PC-3 (cell line): Measurements from ENCODE around the gene CRY1. TPM values are rescaled to one million over a fixed set of nuclear protein-coding genes. Genes with fewer than 3 reads are reported as not detected.

Source experiments
- ATAC-seq: fragments of 200-7000 bp; cut with Tn5 transposase; 2 replicates; pipeline ENCODE4 v1.9.1; 2020; ENCODE audit warnings: mild to moderate bottlenecking, moderate library complexity
- BruUV-seq: library from RNA; stranded (reverse); fragments of 400-500 nt; replicated peaks from 2 replicates; lab custom pipeline; 2021; lab: Mats Ljungman, UMichigan
- CTCF ChIA-PET: fragments of 300-600 bp; sonication (Branson Sonifier 250); formaldehyde crosslinking; loops from one replicate; lab custom pipeline; 2022; ENCODE audit warnings: antibody characterized with exemption; lab: Charles Lee
- POLR2A ChIA-PET: fragments of 300-600 bp; sonication (Branson Sonifier 250); formaldehyde crosslinking; loops from one replicate; lab custom pipeline; 2022; ENCODE audit warnings: antibody characterized with exemption; ENCODE audit not compliant: unreplicated experiment; lab: Charles Lee
- DNase-seq: peaks from one replicate; pipeline ENCODE4 v3.0.0-alpha.2; 2015
- H2AFZ ChIP-seq: fragments of 300-600 bp; sonication (generic); 2 replicates; pipeline ENCODE4 v1.6.0; 2016; ENCODE audit warnings: antibody characterized with exemption, low read length
- H3F3A ChIP-seq: fragments of 300-600 bp; sonication (generic); one replicate; pipeline ENCODE4 v1.6.0; 2017; ENCODE audit warnings: antibody characterized with exemption, low read length, control low read depth, mild to moderate bottlenecking; ENCODE audit not compliant: unreplicated experiment
- H3K27ac ChIP-seq: fragments of 300-600 bp; sonication (generic); 2 replicates; pipeline ENCODE4 v1.5.1; 2016; ENCODE audit warnings: mild to moderate bottlenecking, low read length
- H3K27me3 ChIP-seq: fragments of 300-600 bp; sonication (generic); 2 replicates; pipeline ENCODE4 v1.6.1; 2016; ENCODE audit warnings: low read length, mixed read lengths
- H3K36me3 ChIP-seq: fragments of 300-600 bp; sonication (generic); 2 replicates; pipeline ENCODE4 v1.6.1; 2016; ENCODE audit warnings: low read depth, mixed run types, low read length, mixed read lengths
- H3K4me1 ChIP-seq: fragments of 300-600 bp; sonication (generic); 2 replicates; pipeline ENCODE4 v1.5.1; 2016; ENCODE audit warnings: low read length; ENCODE audit not compliant: insufficient read depth
- H3K4me2 ChIP-seq: fragments of 300-600 bp; sonication (generic); 2 replicates; pipeline ENCODE4 v1.6.0; 2016; ENCODE audit warnings: low read length
- H3K4me3 ChIP-seq: fragments of 300-600 bp; sonication (generic); 2 replicates; pipeline ENCODE4 v1.5.1; 2016; ENCODE audit warnings: mild to moderate bottlenecking, low read length, mixed read lengths
- H3K79me2 ChIP-seq: fragments of 300-600 bp; sonication (generic); 2 replicates; pipeline ENCODE4 v1.6.1; 2017; ENCODE audit warnings: low read length, mixed read lengths
- H3K9ac ChIP-seq: fragments of 300-600 bp; sonication (generic); 2 replicates; pipeline ENCODE4 v1.6.0; 2016; ENCODE audit warnings: mild to moderate bottlenecking, low read length
- H3K9me2 ChIP-seq: fragments of 300-600 bp; sonication (generic); replicated peaks from 2 replicates; pipeline ENCODE4 v1.6.1; 2016; ENCODE audit warnings: mixed run types, low read length, mixed read lengths
- H3K9me3 ChIP-seq: fragments of 300-600 bp; sonication (generic); 2 replicates; pipeline ENCODE4 v1.6.1; 2016; ENCODE audit warnings: low read length, mixed read lengths
- H4K20me1 ChIP-seq: fragments of 300-600 bp; sonication (generic); 2 replicates; pipeline ENCODE4 v1.6.1; 2016; ENCODE audit warnings: low read length, mixed read lengths
- EZH2 ChIP-seq: fragments of 300-600 bp; sonication (generic); IDR thresholded peaks from one replicate; pipeline ENCODE4 v1.6.1; 2017; ENCODE audit warnings: antibody characterized with exemption, mild to moderate bottlenecking, low read length; ENCODE audit not compliant: unreplicated experiment
- EZH2phosphoT487 ChIP-seq: fragments of 300-600 bp; sonication (generic); IDR thresholded peaks from 2 replicates; pipeline ENCODE4 v1.6.1; 2018; ENCODE audit warnings: mild to moderate bottlenecking, antibody characterized with exemption, low read length, borderline replicate concordance
- intact Hi-C: fragments of 100-400 bp; cut with micrococcal nuclease; formaldehyde crosslinking; loops from 2 replicates; pipeline ENCODE4 v1.9.0; 2023
- total RNA-seq: library from RNA; depleted of rRNA; stranded (reverse); fragments of >200 nt; gene quantifications from 2 replicates; pipeline ENCODE4 v1.2.3, GENCODE V29; 2014
- TF ChIP-seq, protein P1 (sequence below): fragments of 300-600 bp; sonication (generic); conservative IDR thresholded peaks from 2 replicates; pipeline ENCODE4 v1.5.1; 2017; ENCODE audit warnings: antibody characterized with exemption, low read depth, mild to moderate bottlenecking, low read length

The CRY1 gene
- total RNA-seq, 1 experiment from 2014 or later = 32.0 TPM

DNA sequence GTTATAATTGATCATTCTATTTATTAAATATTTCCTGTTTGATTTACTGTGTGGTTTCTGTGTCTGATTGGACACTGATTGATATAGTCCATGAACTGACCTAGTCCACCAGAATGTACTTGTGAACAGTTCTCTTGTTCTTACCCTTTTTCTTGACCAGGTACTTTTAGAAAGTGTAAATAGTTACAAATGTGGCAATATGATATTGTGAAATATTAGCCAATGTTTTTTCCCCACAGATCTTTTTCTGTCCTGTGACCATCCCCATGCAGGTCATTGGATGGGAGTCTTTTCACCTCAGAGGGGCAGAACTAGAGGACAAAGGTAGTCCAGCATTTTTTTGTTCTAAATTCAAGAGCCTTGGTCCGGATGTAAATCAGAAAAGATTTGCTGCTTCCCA is 8.3 kb upstream of the CRY1 start:
- H3K36me3 ChIP-seq = no peaks in the 10 kb centered on the region
- TF ChIP-seq EZH2phosphoT487 (no peak), EZH2 (no peak)
- TF ChIP-seq, protein P1, sequence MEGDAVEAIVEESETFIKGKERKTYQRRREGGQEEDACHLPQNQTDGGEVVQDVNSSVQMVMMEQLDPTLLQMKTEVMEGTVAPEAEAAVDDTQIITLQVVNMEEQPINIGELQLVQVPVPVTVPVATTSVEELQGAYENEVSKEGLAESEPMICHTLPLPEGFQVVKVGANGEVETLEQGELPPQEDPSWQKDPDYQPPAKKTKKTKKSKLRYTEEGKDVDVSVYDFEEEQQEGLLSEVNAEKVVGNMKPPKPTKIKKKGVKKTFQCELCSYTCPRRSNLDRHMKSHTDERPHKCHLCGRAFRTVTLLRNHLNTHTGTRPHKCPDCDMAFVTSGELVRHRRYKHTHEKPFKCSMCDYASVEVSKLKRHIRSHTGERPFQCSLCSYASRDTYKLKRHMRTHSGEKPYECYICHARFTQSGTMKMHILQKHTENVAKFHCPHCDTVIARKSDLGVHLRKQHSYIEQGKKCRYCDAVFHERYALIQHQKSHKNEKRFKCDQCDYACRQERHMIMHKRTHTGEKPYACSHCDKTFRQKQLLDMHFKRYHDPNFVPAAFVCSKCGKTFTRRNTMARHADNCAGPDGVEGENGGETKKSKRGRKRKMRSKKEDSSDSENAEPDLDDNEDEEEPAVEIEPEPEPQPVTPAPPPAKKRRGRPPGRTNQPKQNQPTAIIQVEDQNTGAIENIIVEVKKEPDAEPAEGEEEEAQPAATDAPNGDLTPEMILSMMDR = no peak
- CTCF ChIA-PET = no interaction called here
- H4K20me1 ChIP-seq = no peaks in the 10 kb centered on the region
- no peak overlapping the region for H3K4me2 ChIP-seq
- no peak overlapping the region for H3K27ac ChIP-seq
- H3K4me3 ChIP-seq = no peak overlapping the region
- no peaks in the 10 kb centered on the region for H3F3A ChIP-seq
- no peaks in the 10 kb centered on the region for H3K79me2 ChIP-seq
- BruUV-seq = no TSS peak
- no peak overlapping the region for H3K9ac ChIP-seq
- POLR2A ChIA-PET = no interaction called here
- H3K9me2 ChIP-seq = no peaks in the 10 kb centered on the region
- H3K4me1 ChIP-seq = peaks cover 7% of the 10 kb centered on the region; the same call in 1 of the 2 replicates
- H3K9me3 ChIP-seq = no peaks in the 10 kb centered on the region
- intact Hi-C loops = no loop called here
- no peaks in the 10 kb centered on the region for H3K27me3 ChIP-seq
- no peak overlapping the region for H2AFZ ChIP-seq
- DNase-seq = no peak
- no peak for ATAC-seq

DNA sequence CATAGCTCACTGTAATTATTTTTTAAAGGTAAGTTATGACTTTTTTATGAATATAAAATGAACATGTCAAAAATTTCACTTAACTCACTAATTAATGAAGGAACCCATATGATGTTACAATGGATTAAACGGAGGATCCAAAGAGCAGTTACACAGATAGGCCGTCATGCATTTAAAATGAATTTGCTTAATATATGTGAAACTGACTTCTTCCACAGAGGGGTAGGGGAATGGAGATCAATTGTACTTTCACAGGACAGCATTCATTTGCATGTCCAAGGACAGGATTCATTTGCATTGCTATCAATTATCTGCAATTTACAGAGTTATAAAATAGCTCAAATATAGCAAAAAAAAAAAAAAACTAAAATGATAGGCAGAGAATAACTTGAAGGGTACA is 6.6 kb upstream of the CRY1 start:
- ATAC-seq (no peak), DNase-seq (no peak)
- H2AFZ ChIP-seq = no peak overlapping the region
- ChIA-PET CTCF (no interaction called here), POLR2A (interaction anchor here (0.7 kb wide), 1 partner anchor 118 kb away, joined by 13 read pairs; no protein-coding TSS in a partner anchor)
- H3K27me3 ChIP-seq = no peaks in the 10 kb centered on the region
- intact Hi-C loops = no loop called here
- no peak for TF ChIP-seq EZH2phosphoT487
- TF ChIP-seq, protein P1 = no peak
- TF ChIP-seq EZH2 = no peak
- no peak overlapping the region for H3K27ac ChIP-seq
- H3K79me2 ChIP-seq = no peaks in the 10 kb centered on the region
- no peak overlapping the region for H3K4me3 ChIP-seq
- BruUV-seq = no TSS peak
- no peak overlapping the region for H3K9ac ChIP-seq
- no peaks in the 10 kb centered on the region for H3K36me3 ChIP-seq
- no peaks in the 10 kb centered on the region for H3K9me2 ChIP-seq
- H3K9me3 ChIP-seq = no peaks in the 10 kb centered on the region
- H3K4me2 ChIP-seq = no peak overlapping the region
- peaks cover 4% of the 10 kb centered on the region; the same call in 1 of the 2 replicates for H3K4me1 ChIP-seq
- H3F3A ChIP-seq = no peaks in the 10 kb centered on the region
- no peaks in the 10 kb centered on the region for H4K20me1 ChIP-seq

DNA sequence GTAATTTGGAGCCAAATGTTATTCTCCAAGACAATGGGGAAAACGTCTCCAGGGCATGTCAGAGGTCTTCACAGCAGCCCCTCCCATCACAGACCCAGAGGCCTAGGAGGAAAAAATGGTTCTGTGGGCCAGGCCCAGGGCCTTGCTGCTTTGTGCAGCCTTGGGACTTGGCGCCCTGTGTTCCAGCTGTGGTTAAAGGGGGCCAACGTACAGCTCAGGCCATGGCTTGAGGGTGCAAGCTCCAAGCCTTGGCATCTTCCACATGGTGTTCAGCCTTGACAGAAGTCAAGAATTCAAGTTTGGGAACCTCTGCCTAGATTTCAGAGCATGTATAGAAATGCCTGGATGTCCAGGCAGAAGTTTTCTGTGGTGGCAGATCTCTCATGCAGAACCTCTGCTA is 3.2 kb upstream of the CRY1 start:
- Histone ChIP-seq H3K27ac (no peak overlapping the region), H3K4me2 (no peak overlapping the region), H3K4me3 (no peak overlapping the region), H2AFZ (no peak overlapping the region), H3K36me3 (no peaks in the 10 kb centered on the region), H3K9me2 (no peaks in the 10 kb centered on the region), H3K9ac (no peak overlapping the region), H4K20me1 (peaks cover 3% of the 10 kb centered on the region), H3K9me3 (no peaks in the 10 kb centered on the region), H3K79me2 (peaks cover 10% of the 10 kb centered on the region), H3F3A (no peaks in the 10 kb centered on the region), H3K4me1 (peaks cover 10% of the 10 kb centered on the region), H3K27me3 (no peaks in the 10 kb centered on the region)
- ATAC-seq (no peak), DNase-seq (no peak)
- TF ChIP-seq, protein P1 = no peak
- no peak for TF ChIP-seq EZH2
- TF ChIP-seq EZH2phosphoT487 = no peak
- CTCF ChIA-PET = no interaction called here
- POLR2A ChIA-PET = no interaction called here
- no TSS peak for BruUV-seq
- intact Hi-C loops = no loop called here
